Mesenteric fat pad (tissue), 1 donor: ENCODE data around the gene L3MBTL2. TPM values are rescaled to one million over a fixed set of nuclear protein-coding genes. Genes with fewer than 3 reads are reported as not detected.

Source experiments
- DNase-seq: peaks from one replicate; pipeline ENCODE4 v3.0.0-alpha.2; 2020; ENCODE audit warnings: low spot score
- microRNA-seq: library from miRNA; unstranded; fragments of <30 nt; microRNA quantifications from one replicate; pipeline ENCODE4 v1.2.0, GENCODE V29; 2020; ENCODE audit warnings: borderline number of aligned reads
- total RNA-seq: library from RNA; stranded (reverse); fragmentation: NEBNext Ultra II Directional; extraction: Animal tissue kit (Norgen Biotek cat#: 25700); gene quantifications from one replicate; pipeline ENCODE4 v1.2.1, GENCODE V29; 2021
- donor health status: DM: yes; HTN: yes; CAD: no.

L3MBTL2 gene
- total RNA-seq, 1 donor from 2014 or later = 18.8 TPM

DNA sequence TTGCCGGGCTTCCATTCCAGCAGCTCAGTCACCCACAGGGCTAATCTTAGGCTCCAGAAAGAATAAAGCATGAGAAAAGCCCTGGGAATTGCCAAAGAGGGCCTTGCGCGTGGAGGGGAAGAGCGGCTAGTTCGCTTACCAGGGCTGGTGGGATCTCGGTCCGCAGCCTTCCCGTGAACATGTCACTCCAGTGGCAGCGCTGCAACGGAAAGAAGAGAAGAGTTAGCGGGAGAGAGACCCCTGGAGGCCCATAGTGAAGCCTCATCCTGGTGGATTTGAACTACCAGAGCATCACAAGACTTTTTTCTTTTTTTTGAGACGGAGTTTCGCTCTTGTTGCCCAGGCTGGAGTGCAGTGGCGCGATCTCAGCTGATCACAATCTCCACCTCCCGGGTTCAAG lies 62.8 kb downstream of the L3MBTL2 start:
- no peak for DNase-seq

DNA sequence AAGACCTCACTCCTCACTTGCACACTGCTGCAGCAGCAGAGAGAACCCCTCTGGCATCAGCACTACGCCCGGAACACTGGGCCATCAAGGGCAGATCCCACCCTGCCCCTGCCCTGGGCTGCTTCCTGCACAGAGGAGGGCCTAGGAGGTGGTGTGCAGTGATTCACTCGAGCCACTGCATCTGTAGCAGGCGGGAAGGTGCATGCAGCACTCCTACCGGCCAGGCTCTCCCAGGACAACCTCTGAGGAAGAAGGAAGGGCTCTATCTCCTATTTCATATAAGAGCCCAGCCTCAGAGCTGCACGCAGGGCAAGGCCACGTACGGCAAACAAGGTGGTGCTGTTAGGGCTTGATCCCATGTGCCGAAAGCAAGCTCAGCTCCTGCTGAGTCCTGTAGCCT lies 66.7 kb downstream of the L3MBTL2 start:
- DNase-seq = no peak

DNA sequence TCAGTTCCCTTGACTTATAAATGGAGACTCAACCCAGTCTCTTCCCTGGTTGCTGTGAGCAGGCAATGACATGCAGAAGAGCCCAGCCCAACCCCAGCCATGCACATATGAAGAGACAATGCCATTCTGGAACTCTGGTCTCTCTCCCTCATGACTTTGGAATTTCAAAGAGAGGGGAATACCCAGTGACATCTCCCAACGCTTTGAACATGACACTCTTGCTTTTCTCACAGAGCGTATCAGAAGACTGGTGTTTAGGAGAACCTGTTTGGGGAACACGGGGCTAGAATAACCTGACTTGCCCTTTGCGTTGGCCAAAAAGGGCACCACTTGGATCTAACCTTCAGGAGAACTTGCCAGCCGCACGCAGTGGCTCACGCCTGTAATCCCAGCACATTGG lies 68.0 kb downstream of the L3MBTL2 start:
- DNase-seq = no peak

DNA sequence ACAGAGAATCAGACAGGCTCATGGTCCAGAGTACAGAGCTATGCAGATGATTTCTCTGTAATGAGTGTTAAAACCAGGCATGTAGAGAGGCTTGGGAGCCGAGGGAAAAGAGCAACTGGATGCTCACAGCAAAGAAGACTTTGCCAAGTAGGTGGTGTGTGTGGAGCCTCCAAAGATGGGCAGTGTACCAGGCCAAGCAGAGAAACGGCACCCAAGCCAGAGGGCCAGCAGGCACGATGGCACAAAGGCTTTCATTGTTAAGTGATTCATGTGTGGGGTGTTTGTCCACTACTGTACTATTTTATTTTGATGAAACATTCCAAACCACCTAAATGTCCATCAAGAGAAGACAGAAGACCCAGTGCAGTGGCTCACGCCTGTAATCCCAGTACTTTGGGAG lies 69.7 kb downstream of the L3MBTL2 start:
- DNase-seq = no peak

DNA sequence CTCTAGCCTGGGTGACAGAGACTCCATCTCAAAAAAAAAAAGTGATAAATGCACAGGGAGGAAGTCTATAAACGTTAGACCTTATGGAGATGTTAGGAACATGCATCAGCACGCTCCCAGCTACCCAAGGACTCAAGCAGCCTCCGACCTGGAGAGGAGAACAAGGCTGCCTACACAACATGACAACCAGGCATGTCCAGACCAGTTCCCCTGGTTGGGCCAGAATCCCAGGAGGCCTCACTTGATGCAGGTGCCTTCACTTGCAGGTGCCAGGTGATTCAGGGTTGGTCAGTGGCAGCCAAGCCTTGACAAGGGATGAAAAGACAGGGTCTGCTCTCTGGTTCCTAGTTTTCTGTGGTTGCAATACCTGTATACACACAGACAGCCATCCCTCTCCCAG lies 75.0 kb downstream of the L3MBTL2 start:
- DNase-seq = no peak

DNA sequence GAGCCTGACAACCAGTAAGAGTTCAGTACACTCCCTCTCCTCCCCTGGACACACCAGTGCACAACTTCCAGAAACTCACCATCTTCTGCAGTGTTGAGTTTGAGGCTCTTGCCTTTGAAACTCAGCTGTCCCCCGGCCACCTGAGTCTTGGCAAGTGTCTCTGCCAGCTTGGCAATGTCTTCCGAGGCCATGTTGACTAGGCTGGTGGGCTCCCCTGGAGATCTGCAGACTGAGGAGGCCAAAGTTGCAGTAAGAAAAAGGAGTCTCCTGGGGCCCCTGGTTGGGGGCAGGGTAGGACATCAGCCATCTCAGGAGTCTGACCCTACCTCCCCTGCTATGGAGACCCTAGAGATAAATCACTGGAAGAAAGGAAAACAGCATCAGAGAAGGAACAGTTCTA lies 75.7 kb downstream of the L3MBTL2 start:
- no peak for DNase-seq

Small RNA genes within 50 kb of the gene (microRNA-seq; reads per million reads assigned to microRNA genes)
- gene MIR6889 = not detected

Other genes starting within 250 kb of the L3MBTL2 start
- 61.1 TPM for gene EP300, start 112.7 kb upstream of the L3MBTL2 start, total RNA-seq
- 2.9 TPM for gene CHADL, start 35.6 kb downstream of the L3MBTL2 start, total RNA-seq
- 42.7 TPM for gene RANGAP1, start 80.9 kb downstream of the L3MBTL2 start, total RNA-seq
- gene ZC3H7B, start 96.2 kb downstream of the L3MBTL2 start, total RNA-seq = 55.6 TPM
- 15.6 TPM for gene TEF, start 176.6 kb downstream of the L3MBTL2 start, total RNA-seq
- 82.4 TPM for gene TOB2, start 241.5 kb downstream of the L3MBTL2 start, total RNA-seq